22Rv1 (cell line): ENCODE measurements around the gene CDK5R2.

Experiments used
- ZFX ChIP-seq: fragments of 450-650 bp; IDR thresholded peaks from 2 replicates; pipeline ENCODE4 v1.6.1; 2017; ENCODE audit warnings: antibody characterized with exemption, borderline replicate concordance
- TF ChIP-seq, protein P1 (sequence below): fragments of 450-650 bp; IDR thresholded peaks from 2 replicates; pipeline ENCODE4 v1.5.1; 2017; ENCODE audit warnings: mild to moderate bottlenecking

- TF ChIP-seq, protein P1, sequence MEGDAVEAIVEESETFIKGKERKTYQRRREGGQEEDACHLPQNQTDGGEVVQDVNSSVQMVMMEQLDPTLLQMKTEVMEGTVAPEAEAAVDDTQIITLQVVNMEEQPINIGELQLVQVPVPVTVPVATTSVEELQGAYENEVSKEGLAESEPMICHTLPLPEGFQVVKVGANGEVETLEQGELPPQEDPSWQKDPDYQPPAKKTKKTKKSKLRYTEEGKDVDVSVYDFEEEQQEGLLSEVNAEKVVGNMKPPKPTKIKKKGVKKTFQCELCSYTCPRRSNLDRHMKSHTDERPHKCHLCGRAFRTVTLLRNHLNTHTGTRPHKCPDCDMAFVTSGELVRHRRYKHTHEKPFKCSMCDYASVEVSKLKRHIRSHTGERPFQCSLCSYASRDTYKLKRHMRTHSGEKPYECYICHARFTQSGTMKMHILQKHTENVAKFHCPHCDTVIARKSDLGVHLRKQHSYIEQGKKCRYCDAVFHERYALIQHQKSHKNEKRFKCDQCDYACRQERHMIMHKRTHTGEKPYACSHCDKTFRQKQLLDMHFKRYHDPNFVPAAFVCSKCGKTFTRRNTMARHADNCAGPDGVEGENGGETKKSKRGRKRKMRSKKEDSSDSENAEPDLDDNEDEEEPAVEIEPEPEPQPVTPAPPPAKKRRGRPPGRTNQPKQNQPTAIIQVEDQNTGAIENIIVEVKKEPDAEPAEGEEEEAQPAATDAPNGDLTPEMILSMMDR = no peak
- TF ChIP-seq ZFX = no peak
These were observed 7.3 kb upstream of the CDK5R2 start for GRCh38 chr2:218952160-218952559.
